GM10266 (cell line): Measurements from ENCODE around the gene SEPTIN11.

ENCODE experiments used
- DNase-seq: peaks from one replicate; pipeline ENCODE4 v3.0.0; 2012; ENCODE audit errors: extremely low spot score
- TF ChIP-seq, protein P1 (sequence below): IDR thresholded peaks from 2 replicates; pipeline ENCODE4 v1.5.1; 2012; ENCODE audit warnings: mild to moderate bottlenecking, low read depth; ENCODE audit not compliant: control insufficient read depth, insufficient read depth; ENCODE audit errors: missing control alignments

Gene SEPTIN11

DNA sequence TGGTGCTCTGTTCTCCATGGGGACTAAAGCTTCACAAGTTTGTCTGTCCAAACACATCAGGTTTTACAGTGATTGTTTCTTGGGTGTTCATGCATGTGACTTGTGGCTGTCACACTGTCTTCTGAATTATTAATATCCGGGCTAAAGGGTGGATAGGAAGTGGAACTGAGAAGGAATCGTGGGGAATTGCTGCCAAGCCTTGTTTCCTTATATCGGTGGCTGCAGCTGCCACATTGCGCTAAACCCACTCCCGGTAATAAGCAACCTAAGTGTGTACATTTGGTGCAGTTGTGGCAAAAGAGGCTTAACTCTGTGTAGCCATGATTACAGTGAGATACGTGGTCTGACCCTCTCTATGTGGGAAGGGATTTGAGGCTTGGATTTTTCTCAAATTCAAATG is 30.7 kb downstream of the SEPTIN11 start:
- TF ChIP-seq, protein P1, sequence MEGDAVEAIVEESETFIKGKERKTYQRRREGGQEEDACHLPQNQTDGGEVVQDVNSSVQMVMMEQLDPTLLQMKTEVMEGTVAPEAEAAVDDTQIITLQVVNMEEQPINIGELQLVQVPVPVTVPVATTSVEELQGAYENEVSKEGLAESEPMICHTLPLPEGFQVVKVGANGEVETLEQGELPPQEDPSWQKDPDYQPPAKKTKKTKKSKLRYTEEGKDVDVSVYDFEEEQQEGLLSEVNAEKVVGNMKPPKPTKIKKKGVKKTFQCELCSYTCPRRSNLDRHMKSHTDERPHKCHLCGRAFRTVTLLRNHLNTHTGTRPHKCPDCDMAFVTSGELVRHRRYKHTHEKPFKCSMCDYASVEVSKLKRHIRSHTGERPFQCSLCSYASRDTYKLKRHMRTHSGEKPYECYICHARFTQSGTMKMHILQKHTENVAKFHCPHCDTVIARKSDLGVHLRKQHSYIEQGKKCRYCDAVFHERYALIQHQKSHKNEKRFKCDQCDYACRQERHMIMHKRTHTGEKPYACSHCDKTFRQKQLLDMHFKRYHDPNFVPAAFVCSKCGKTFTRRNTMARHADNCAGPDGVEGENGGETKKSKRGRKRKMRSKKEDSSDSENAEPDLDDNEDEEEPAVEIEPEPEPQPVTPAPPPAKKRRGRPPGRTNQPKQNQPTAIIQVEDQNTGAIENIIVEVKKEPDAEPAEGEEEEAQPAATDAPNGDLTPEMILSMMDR, result no peak
- DNase-seq, result no peak

DNA sequence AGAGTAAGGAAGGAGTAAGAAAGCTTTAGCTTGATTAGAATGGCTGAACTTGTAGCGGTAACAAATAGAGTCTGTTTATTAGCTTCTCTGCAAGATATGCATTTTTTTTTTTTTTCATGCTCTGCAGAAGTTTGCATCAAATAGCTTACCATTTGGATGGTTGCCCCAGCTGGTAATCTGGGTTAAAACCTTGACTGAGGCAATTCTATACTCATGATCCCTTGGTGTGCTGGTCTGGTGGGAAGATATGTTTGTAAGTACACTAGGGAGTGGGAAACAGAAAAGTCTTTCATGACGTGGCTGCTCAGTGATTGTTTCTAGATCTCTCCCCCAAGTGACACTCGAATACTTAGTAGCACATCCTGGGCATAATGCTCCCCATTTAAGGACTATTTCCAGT is 32.1 kb downstream of the SEPTIN11 start:
- DNase-seq, result no peak
- TF ChIP-seq, protein P1, result no peak

DNA sequence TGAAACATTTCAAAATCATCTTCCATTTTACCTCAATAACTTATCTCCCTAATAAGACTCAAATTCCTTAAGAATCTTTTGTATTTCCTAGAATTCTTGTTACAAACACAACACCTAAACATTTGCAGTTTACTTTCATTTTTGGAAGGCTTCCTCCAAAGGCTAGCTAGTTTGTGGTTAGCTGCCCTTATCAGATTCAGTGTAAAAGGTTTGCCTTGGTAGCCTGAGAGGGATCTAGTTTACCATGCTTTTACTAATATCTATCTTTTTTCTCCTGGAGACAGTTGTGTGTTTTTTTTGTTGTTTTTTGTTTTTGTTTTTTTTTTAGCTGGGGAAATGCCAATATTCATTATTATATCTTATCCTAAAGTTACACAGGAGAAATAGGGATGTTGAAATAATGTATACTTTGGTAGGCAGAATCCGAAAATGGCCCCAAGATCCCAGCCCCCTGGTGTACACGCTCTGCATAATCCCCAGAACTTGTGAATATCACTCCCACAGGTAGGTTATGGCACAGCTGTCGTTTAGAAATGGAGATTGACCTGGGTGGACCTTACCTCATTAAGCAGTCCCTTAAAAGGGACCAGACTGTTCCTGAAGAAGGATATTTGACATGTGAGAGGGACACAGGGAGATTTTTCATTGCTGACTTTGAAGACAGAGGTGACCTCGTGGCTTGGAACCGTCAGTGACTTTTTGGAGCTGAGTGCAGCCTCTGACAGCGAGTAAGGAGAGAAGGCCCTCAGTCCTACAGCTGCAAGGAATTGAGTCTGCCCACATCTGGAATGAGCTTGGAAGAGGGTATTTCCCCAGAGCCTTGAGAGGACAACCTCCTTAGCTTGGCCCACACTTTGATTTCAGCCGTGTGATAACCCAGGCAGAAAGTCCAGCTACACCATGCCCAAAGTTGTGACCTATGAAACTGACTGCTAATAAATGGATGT is 33.4 kb downstream of the SEPTIN11 start:
- DNase-seq, result no peak

DNA sequence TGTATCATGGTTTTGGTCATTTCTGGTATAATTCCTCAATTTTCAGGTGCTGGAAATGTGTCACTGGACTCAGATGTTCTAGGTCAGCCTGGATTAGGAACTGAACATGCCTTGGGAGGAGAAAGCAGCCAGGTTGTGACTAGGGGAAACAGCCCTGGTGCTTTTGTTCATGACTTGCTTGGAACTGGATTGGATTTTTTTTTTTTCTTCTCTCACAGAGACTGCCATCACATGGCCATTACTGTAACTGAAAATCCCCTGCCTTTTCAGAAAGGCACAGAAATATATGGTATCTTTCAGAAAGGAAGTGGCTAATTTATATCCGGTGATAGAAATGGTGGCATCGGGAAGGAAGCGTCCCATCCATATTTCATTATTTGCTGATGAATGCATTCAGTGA is 34.6 kb downstream of the SEPTIN11 start:
- TF ChIP-seq, protein P1, result peak; percentile 45
- DNase-seq, result peak; percentile 37

More for the DNA sequence above, 33.4 kb downstream of the SEPTIN11 start:
- TF ChIP-seq, protein P1, result no peak

DNA sequence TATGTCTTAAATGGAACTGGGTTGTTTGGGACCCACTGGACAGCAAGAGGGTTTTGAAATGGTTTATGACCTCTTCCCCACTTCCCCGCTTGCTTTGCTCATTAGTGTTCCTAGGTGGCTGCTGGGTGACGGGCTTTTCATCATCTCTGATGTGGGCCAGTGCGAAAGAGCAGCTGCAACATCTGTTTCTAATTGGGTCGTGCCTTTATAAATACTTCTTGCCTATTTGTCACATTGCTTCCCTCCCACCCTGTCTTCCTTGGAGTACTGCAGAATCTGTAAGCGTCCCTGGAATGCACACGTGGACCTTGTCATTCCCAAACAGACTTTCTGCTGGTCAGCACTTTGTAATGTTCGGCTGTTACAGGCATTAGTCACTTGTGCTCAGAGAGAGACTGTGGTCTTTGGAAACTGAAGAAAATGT is 35.2 kb downstream of the SEPTIN11 start:
- no peak for DNase-seq
- TF ChIP-seq, protein P1, result no peak

DNA sequence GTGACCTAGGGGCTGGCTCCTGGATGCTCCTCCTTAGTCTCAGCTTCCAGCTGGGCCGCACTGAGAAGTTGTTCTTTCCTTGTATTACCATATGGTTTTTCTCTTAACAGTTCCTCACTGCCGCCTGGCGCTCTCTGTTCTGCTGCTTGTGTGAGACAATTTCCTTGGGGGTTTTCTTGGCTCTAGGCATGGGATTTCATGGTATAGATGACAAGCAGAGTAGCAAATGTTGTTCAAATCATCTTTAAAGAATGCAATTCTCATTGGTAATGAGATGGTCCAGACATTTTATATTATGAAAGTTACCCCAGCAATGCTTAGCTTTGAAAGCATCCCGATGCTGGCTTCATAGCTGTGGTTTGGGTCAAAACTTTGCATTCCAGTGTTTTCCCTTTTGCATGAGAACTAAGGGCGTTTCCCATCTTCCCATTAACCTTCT is 37.6 kb downstream of the SEPTIN11 start:
- no peak for DNase-seq

More for the DNA sequence above, 37.6 kb downstream of the SEPTIN11 start:
- TF ChIP-seq, protein P1, result no peak
